Mucosa of gallbladder (tissue), 1 donor: ENCODE measurements around the gene WDR47. TPM values are rescaled to one million over a fixed set of nuclear protein-coding genes. Genes with fewer than 3 reads are reported as not detected.
A peak's percentile ranks its signal among the peaks of the same experiment; 100 is the strongest.
"Not testable (repeated sequence)": the region's sequence is repeated elsewhere in the genome, so short reads cannot be mapped to it uniquely, and the experiment has no call there.

Experiments
- DNase-seq: peaks from one replicate; pipeline ENCODE4 v3.0.0-alpha.2; 2020; ENCODE audit warnings: low spot score
- total RNA-seq: library from RNA; stranded (reverse); gene quantifications from one replicate; pipeline ENCODE4 v1.2.1, GENCODE V29; 2021
- donor health status: DM: no; HTN: no; CAD: no.

WDR47 gene
- total RNA-seq, 1 donor from 2014 or later = 19.1 TPM

DNA sequence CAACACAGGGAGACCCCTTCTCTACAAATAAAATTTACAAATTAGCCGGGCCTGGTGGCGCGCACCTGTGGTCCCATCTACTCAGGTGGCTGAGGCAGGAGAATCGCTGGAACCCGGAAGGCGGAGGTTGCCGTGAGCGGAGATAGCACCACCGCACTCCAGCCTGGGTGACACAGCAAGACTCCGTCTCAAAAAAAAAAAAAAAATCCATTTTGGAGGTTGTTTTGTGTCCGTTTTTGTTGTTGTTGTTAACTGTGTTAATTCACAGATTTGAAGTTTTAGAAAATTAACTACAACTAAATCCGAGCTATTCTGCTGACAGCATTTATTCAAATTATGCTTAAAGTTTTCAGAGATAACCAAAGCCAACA, 79.2 kb downstream of the WDR47 start:
- DNase-seq = peak; percentile 18

DNA sequence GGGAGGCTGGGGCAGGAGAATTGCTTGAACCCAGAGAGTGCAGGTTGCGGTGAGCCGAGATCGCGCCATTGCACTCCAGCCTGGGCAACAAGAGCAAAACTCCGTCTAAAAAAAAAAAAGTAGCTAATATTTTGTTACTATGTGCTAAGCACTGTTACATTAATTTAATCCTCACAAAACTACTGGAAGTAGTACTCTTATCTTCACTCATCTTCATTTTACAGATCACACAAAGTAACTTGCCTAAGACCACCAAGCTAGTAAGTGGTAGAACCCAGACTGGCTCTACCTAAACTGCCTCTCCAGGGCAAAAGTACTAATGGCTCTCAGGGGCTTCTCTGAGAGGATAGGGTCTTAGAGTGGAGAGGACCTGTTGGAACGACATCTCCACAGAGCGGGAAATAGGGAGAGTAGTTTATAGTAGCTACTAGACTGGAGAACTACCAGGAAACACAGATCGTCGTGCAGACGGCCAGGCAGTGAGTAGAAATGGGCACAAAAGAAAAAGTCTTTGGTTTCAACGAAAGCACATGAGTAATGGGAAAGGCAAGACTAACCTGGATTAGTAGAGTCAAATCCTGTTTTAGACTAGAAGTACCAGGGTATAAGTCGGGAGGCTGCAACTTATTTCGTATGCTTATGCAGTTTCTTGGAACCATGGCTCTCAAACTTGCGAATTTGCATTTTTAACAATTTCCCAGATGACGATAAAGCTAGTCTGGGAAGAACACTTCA, 80.0 kb downstream of the WDR47 start:
- no peak for DNase-seq

DNA sequence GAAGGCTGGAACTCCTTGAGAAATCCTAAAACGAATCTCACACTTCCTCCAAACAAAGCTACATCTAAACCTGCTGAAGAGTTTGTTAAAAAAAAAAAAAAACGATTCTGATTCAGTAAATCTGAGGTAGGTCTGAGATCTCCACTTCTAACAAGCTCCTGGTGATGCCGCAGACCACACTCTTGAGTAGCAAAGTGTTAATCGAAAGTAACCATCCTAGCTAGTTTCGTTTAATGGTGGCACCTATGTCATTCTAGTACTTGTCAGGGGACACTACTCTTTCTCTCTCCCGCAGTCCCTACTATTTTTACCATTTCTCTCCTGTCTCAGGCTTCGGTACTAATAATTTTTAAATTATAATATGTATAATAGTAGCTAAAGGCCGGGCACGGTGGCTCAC, 80.7 kb downstream of the WDR47 start:
- no peak for DNase-seq

DNA sequence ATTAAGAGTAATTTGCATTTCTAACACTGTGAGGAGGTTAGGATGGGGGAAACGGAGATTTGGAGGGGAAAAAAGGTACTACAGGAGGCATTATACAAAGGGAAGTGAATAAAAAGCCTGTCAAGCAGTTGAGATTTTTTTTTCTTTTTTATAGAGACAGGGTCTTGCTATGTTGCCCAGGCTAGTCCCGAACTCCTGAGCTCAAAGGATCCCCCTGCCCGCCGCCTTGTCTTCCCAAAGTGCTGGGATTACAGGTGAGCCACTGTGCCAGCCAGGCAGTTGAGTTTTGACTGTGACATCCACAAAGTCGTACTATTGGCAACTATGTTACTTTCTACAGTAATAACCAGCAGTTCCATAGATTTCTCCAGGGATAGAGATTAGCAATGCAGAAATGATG, 81.2 kb downstream of the WDR47 start:
- DNase-seq = no peak

DNA sequence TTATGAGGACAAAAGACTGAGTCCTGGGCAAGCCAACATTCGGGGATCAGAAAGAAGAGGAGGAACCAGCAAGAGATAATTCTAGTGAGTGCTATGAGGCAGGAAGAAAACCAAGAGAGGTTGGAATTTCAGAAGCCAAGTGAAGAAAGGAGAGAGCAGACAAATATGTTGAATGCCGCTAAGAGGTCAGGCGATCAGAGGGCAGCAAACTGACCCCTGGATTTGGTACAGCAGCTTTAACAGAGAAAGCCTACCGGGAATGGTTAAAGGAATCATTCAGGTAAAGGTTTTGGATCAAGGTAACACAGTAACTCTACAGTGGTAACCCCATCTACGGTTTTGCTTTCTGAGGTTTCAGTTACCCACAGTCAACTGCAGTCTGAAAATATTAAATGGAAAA, 84.0 kb downstream of the WDR47 start:
- DNase-seq = no peak

DNA sequence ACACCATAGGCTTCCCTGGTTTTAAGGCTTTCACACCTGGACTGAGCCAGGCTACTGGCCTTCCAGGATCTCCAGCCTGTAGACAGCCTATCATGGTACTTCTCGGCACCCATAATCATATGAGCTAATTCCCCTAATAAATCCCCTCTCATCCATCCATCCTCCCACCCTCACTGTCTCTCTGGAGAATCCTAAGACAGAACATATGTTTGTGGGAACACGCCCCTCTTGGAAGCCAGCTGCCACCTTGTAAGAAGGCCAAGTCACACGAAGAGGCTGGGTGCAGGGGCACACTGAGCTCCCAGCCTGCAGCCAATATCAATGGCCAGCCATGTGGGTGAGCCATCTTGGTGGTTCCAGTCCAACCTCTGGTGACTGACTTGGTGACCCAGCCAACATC, 86.0 kb downstream of the WDR47 start:
- no peak for DNase-seq

DNA sequence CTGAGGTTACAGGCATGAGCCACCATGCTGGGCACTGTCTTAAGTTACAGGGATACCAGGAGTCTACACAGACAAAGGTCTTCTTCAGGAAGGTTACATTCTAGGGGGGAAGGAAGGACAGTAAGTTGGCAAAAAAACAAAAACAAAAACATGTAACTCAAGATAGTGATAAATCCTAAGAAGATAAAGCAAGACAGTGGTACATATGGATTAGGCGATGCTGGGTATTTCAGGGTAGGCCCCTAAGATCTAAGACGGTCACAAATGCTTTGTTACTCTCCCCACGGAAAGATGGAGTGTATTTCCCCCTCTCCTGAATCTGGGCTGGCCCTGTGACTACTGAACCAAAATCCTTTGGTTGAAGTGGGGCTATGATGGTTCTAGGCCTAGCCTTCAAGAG, 86.8 kb downstream of the WDR47 start:
- no peak for DNase-seq

DNA sequence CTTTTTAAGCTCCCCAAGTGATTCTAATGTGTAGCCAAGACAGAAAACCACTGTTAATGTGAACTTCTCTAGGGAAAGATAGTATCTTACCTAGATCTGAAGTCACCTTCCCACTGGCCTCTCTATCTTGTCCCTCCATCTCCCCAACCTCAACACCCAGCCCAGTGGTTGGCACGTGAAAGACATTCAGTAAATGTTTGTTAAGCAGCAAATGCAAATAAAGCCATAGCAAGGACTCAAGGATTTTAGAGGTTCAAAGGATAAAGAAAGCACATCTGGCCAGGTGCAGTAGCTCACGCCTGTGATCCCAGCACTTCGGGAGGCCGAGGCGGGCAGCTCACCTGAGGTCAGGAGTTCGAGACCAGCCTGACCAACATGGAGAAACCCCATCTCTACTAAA, 88.5 kb downstream of the WDR47 start:
- no peak for DNase-seq

DNA sequence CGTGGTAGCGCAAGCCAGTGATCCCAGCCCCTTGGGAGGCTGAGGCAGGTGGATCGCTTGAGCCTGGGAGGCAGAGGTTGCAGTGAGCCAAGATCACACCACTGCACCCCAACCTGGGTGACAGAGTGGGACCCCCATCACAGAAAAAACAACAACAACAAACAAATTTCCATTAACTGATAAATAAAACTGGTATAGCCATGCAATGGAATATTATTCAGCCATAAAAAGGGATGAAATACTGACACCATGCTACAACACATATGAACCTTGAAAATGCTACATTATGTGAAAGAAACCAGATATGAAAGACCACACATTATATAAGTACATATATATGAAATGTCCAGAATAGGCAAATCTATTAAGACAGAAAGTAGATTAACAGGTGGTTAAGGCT, 90.7 kb downstream of the WDR47 start:
- no peak for DNase-seq

DNA sequence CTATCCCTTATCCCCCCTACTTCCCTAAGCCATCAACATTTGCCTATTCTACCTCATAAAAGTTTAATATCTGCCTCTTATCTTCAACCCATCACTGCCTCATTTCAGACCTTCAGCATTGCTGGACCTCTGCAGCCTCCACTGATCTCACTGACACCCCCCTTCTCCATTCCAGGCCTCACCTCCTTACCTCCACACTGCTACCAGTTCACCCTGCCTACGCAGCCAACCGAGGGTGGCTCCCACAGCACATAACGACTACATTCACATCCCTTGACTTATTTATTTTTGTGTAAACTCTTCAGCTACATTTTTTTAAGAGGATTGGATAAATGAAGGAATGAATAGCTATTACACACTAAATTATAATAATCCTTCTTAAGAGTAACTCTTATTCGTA, 92.9 kb downstream of the WDR47 start:
- DNase-seq = no peak

DNA sequence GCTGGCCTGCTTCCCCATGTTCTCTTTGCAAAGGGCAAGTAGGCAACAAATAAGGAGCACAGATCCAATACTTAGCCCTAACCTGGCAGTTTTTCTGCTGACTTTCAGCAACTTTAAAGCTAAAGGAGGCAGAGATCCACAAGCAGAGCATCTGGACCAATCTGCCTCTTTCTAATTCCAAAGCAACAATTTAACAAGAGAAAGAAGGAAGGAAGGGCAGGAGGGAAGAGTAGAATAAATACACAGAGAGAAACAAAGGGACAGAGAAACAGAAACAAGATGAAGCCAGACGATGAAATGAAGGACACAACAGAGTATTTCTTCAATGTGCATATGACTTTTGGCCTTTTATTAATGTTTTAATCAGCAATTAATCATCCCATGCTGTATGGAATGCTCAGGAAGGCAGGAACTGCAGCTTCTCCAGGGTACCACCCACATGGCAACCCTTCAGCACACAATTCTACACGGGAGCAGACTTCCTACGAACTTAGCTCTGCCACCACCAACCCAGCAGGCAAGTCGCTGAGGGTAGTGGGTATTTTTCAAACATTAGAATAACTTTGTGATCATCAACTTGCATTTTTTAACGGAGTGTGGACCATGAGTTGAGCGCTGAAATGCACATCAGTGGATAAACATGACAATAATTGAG, 93.9 kb downstream of the WDR47 start:
- no peak for DNase-seq

DNA sequence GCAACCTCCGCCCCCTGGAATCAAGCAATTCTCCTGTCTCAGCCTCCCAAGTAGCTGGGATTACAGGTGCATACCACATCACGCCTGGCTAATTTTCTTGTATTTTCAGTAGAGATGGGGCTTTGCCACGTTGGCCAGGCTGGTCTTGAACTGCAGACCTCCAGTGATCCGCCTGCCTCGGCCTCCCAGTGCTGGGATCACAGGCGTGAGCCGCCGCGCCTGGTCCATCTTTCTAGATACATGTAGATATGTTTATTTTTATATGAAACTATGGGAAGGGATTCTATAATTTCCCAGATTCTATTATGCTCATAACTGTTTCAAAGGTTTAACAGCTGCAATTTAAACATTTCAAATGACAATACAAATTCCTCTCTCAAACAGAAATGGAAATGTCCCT, 105.7 kb downstream of the WDR47 start:
- no peak for DNase-seq

DNA sequence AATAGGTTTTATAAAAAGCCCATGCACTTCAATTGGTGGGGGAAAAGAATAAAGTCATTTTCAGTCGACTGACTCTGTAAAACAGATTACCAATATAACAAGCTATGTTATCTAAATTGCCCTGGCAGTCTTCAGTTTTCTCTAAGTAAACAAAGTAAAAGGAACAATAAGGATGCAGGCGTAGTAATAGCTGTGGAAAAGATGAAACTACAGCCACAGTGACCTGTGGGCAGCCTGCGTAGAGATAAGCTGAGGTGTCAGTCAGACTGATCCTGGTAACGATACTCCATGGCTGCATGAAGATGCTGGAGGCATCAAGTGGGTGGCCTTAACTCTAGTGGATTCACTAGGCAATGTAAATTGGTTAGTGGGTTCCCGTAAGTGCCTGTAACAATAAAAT, 108.0 kb downstream of the WDR47 start:
- DNase-seq = no peak

DNA sequence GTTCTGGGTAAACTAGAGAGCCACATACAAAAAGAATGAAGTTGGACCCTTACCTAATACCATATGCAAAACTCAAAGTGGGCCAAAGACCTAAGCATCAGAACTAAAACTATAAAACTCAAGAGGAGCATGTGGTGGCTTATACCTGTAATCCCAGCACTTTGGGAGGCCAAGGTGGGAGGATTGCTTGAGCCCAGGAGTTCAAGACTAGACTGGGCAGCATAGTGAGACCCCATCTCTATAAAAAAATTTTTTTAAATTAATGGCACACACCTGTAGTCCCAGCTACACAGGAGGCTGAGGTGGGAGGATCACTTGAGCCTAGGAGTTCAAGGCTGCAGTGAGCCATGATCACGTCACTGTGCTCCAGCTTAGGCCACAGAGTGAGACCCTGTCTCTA, 114.3 kb downstream of the WDR47 start:
- not testable (repeated sequence) for DNase-seq

DNA sequence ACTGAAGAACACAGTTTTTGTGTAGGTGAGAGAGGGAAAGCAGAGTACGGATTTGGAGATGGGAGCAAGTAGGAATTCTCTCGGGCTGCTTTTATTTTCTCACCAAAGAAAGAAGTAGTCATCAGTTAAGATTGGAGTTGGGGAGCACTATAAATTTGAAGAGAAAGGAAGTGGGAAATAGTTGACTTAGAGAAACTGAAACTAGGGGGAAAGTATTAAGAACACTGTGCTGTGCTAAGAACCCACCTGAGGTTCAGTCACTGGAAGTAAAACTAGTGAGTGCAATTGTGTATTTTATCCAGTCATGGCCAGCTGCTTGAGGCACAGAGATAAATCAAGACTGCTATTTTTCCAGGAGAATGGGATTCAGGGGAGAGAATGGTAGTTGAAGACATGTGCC, 116.0 kb downstream of the WDR47 start:
- DNase-seq = no peak

Other genes starting within 250 kb of the WDR47 start
- gene AKNAD1, start 185.0 kb downstream of the WDR47 start, total RNA-seq = 0.37 TPM
- gene GPSM2, start 165.1 kb downstream of the WDR47 start, total RNA-seq = 4.6 TPM
- gene CLCC1, start 78.6 kb downstream of the WDR47 start, total RNA-seq = 40.6 TPM
- 41.3 TPM for gene TAF13, start 33.9 kb upstream of the WDR47 start, total RNA-seq
- 50.1 TPM for gene TMEM167B, start 48.7 kb upstream of the WDR47 start, total RNA-seq
- gene ELAPOR1, start 72.0 kb upstream of the WDR47 start, total RNA-seq = 127 TPM
- 113 TPM for gene SARS1, start 171.8 kb upstream of the WDR47 start, total RNA-seq
- 20.9 TPM for gene CELSR2, start 207.4 kb upstream of the WDR47 start, total RNA-seq
- 7.4 TPM for gene PSRC1, start 241.0 kb upstream of the WDR47 start, total RNA-seq